Measurements from ENCODE around the gene MTERF2.
A peak's percentile ranks its signal among the peaks of the same experiment; 100 is the strongest.

DNA sequence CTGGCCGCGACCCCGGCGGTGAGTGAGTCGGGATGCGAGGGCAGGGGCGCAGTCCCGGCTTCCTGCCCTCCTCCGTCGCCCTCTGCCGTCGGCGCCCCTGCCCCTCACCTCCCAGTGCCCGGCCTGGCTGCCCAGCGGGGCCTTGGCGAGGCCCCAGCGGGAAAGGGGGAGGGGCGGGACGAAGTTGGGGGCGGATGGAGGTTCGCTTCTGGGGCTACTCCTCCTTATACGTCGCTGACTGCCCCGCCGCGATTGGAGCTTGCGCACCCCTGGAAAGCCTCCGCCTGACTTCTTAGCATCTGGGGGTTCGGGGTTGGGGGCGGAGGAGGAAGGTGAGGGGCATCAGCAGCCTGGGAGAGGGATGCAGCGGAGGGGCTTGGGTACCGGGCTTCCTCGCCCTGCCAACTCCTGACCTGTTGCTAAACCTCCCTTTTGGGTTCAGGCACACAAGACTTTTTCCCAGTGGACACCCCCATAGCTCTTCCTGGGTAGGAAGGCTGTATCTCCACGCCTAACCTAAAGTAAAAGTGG is 30.8 kb downstream of the MTERF2 start:
- TF ChIP-seq, protein P1, sequence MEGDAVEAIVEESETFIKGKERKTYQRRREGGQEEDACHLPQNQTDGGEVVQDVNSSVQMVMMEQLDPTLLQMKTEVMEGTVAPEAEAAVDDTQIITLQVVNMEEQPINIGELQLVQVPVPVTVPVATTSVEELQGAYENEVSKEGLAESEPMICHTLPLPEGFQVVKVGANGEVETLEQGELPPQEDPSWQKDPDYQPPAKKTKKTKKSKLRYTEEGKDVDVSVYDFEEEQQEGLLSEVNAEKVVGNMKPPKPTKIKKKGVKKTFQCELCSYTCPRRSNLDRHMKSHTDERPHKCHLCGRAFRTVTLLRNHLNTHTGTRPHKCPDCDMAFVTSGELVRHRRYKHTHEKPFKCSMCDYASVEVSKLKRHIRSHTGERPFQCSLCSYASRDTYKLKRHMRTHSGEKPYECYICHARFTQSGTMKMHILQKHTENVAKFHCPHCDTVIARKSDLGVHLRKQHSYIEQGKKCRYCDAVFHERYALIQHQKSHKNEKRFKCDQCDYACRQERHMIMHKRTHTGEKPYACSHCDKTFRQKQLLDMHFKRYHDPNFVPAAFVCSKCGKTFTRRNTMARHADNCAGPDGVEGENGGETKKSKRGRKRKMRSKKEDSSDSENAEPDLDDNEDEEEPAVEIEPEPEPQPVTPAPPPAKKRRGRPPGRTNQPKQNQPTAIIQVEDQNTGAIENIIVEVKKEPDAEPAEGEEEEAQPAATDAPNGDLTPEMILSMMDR (IDR thresholded peaks at IDR 0.05), result peak in 6 of 12 donors; percentile 8 to 44 (median 24)
- TF ChIP-seq POLR2A (IDR thresholded peaks at IDR 0.05), result no peak
